GM21381 (cell line): ENCODE data around the gene UNC5C.

Experiments used
- ATAC-seq: cut with Tn5 transposase; IDR thresholded peaks from one replicate; pipeline ENCODE4 v1.9.1; 2021; ENCODE audit warnings: mild to moderate bottlenecking, moderate library complexity; ENCODE audit not compliant: unreplicated experiment

Gene UNC5C

DNA sequence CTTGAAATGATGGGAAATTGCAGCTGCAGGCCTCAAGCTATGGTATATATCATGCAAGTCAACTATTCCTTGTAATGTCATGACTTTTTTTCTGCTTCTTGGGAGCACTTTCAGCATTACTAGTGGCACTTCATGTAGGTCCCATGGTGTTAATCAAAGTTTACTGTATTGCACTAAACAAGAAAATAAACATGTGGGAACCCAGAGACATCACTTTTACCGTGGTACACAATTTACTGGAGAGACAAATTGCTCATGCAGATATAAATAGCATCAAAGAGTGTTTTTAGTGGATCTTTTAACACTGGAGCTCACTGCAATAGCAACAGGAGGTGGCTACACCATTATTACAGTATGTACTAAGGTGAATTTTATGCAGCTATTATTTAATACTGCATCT is 79.2 kb downstream of the UNC5C start:
- no peak for ATAC-seq

DNA sequence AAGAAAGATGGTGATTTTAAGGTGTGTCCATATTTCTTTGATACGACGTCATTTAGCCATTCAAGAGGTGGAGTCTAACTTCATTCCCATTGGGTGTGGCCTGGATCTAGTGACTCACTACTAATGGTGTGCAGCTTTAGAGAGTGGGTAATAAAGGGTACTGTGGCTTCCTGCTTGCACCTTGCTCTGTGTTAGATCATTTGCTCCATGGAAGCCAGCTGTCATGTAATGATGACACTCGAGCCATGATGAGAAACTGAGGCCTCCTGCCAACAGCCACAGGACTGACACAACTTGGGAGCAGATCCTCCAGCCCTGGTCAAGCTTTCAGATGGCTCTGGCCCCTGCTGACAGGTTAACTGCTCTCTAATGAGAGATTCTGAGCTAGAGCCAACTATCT is 82.0 kb downstream of the UNC5C start:
- no peak for ATAC-seq

DNA sequence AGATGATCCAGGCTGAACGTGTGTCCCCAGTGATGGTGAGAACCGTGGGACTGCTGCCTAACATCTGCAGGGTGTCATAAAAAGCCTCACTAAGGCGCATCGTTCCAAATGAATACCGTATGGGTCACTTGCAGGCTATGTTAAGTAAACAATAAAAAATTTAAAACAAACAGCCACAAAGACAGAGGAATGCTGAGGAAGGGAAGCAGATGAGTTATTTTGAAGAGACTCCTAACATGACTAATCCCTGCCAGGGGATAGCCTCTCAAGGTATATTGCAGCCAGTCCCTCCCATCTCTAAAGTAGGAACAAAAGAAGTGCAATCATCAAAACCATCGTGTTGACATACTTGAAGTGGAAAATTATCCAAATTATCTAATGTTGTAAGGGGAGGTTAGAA is 83.8 kb downstream of the UNC5C start:
- ATAC-seq = no peak

DNA sequence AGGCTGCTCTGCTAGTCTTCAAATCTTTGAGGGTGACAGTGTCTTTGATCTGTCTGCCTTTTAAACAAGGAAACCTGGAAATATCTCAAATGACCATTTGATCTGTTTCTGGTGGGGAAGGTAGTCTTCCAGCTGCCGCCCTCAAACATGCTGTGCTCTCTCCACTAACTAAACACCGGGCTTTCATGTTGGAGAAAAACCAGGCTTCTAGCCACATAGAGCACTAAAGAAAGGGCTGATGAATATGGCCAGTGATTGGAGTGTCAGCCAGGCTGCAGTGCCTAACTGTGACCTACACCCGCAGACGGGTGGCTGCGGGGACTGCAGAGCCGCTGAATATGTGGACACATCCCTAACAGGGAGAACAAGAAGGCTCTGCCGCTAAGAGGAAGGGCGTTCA is 85.9 kb downstream of the UNC5C start:
- ATAC-seq = no peak

DNA sequence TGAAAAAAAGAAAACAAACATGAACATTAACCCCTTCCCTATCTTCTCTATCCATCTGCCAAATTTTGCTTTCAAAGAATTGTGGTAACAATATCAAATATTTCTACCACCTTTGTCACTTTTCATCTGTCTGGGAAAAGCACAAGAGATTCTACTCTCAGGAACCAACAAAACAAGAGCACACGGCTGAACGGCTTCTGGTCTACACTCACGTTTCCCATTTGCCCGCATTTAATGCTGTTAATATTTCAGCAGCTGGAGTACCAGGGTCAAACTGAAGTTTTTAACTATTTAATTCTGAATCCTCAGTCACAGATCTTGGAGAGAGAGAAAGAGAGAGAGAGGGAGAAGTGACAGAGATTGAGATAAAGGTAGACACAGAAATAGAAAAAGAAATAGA is 91.4 kb downstream of the UNC5C start:
- ATAC-seq = no peak

DNA sequence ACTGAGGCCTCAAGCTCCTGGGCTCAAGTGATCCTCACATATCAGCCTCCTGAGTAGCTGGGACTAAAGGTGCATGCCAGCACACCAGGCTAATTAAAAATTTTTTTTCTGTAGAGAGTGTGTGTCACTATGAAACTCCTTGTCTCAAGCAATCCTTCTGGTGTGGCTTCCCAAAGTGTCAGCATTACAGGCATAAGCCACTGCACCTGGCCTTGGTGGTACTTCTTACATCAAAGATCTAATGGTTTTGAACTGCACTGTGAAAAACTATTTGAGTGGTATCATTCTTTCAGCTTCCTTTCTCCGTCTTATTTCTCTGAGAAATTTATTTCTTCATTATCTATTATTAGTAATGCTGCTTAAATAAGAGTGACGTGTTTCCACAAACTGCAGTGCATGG is 98.5 kb downstream of the UNC5C start:
- ATAC-seq = no peak

DNA sequence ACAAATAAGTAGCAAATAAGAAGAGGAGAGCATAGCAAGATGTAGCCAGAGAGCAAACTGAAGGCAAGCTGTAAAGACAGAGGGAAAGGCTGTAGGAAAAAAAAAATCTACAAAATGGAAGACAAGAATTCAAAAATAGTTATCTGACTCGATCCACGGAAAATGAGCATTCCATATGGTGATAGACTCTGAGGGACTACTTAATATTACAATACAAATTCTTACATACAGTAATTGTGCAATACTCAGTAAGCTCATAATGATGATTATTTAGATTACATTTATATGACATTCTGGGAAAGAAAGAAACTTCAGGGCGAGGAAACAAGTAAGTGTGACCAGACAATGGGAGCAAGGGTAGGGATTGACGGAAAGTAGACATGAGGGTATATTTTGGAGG is 102.6 kb downstream of the UNC5C start:
- no peak for ATAC-seq

DNA sequence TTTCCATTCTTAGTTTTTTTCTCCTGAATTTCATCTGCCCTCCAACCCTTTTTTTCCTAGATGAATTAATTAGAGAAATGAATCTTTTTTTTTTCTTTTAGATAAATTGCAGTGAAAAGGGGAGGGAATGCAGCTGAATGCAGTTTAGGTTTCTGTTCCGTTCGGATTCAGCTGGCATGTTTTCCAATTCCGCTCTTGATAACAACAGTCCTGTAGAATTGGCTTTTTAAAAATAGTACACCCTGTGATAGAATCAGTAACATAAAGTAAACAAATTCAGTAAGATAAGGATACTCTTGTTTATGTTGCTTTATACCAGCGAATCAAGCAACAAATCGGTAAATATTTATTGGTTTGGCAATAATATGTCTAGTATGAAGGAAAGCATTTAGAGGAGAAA is 103.5 kb downstream of the UNC5C start:
- no peak for ATAC-seq

DNA sequence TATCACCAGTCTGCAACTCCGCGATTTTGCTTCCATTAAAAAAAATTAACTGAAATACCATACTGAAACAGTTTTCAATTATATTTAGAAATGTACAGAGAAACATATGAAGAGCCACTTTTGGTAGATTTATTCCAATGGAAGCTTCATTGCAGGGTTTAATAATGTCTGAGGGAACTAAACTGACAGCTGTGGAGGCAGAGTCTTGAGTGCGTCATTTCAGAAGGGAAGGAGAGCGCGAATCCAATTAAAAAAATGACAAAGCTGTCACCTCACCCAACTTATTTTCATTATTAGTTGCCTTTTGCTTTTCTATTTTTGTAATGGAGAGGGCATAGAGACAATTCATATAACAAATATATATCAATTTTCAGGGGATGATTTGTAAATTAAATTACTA is 104.0 kb downstream of the UNC5C start:
- ATAC-seq = no peak

DNA sequence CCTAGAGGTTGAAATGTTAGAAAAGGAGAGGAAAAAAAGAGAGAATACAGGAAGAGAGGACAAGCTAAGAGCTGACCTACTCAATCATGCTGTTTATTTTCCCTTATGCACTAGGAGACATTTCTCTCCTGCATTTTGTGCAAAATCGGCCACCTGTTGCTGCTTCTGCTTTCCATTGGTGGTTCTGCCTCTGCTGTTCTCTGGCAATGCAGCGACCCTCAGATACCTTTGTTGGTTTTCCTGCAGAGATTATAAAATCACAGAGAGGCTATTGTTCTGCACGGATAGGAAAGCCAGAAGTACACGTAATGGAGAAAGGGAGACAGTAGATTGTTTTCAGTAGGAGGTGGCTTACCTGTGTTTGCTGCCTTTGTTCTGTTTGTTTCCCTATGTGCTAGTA is 108.9 kb downstream of the UNC5C start:
- ATAC-seq = no peak

DNA sequence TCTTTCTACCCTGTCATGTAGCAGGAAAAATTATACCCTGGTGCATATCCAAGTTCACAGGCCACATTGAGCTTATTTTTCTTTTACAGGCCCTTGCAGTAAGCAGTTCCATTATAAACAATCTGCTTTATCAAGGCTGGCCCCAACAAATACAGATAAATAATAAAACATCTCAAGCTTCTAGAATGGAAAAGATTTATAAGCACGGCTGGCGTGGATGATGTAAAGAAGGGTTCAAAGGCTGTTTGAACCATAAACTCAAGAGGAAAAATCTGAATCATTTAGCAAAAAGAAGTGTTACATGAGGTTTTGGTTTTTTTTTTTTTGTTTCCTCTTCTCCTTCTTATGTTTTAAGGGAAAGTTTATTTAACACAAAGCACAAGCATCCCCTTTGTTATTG is 109.7 kb downstream of the UNC5C start:
- no peak for ATAC-seq

DNA sequence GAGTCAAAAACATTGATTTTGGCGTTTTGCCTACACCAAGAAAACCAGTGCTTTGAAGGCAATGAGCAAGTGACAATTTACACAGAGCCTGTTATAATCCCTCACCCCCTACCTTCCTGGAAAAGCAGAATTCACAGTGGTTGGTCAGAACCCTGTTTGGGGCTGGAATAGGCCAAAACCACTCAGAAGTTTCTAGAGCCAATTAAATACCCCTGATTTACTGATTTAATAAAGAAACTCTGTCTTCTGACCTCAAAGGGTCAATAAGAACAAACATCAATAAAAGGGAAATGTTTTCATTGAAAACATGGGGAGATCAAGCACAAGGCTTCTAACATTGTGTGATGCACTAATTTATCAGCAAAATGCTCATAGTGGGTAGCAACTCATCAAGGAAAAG is 116.3 kb downstream of the UNC5C start:
- ATAC-seq = no peak

DNA sequence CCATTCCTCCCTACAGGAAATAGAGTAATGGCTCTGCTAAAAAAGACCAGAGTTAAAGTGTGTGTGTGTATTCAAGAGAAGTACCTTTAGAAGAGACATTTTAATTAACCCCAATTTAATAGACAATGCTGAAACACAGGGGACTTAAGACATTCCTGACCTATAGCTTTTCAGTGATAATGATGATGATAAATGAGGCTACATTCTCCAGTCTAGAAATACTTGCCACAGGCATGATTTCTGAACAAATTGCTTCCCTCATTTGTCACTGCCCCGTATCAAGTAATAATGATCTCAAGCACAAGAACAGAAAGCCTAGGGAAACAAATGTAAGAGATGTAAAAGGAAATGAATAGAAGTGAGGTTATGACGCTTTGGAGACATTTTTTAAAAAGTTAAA is 117.1 kb downstream of the UNC5C start:
- no peak for ATAC-seq

DNA sequence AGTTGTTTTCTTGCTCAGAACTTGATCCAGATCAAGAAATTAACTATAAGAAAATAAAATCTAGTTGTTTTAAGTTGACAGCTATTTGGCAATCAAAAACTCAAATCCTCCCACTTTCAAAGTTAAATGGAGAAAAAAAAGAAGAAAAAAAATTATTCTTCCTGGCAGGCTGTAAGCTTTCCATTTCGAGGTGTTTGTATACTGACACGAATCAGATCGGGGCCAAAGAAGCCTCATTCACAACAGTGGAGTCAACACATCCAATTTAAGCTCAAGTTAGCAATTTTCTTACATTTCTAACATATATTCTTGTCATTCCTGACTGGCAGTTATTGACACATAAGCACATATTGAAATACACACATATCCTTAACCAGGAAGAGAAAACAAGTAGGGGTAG is 119.4 kb downstream of the UNC5C start:
- no peak for ATAC-seq

DNA sequence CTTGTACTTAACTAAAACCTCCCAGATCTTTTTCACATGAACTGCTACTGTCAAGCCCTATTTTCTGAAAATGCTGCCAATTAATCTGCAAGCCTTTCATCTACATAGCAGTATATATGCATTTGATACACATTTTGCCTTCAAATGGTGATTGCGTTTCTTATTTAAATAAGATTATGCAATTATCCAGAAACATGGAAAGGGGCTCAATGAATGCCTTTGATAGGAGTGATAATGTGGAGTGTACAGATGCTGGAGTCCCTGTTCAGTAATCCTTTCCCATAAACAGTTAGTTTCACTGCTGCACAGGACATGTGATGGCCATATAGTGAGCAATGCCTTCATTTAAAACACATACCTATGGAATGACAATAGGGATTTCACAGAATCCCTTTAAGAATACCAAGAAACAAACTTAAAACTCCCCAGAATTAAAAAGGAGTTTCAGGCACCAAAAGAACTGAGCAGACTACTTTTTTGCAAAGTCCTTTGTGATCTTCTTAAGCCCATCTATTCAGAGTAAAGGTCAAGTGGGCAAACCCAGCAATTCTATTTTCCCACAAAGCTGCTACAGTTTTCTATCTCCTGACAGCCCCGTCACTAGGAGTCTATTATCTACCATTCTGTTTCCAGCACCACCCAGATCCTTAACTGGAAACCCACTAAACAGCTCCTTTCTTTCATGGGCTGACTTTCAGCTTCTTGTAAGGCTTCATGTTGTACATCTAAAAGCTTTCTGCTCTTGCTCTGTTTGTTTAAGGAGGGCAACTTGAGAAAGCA is 120.3 kb downstream of the UNC5C start:
- ATAC-seq = no peak

DNA sequence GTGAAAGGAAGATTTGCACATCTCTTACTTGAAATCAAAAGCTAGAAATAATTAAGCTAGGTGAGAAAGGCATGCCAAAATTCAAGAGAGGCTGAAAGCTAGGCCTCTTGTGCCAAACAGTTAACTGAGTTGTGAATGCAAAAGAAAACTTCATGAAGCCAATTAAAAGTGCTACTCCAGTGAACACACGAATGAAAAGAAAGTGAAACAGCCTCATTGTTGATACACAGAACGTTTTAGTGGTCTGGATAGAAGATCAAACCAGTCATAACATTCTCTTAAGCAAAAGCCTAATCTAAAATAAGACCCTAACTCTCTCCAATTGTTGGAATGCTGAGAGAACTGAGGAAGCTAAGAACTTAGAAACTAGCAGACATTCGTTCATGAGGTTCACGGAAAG is 122.3 kb downstream of the UNC5C start:
- ATAC-seq = no peak

DNA sequence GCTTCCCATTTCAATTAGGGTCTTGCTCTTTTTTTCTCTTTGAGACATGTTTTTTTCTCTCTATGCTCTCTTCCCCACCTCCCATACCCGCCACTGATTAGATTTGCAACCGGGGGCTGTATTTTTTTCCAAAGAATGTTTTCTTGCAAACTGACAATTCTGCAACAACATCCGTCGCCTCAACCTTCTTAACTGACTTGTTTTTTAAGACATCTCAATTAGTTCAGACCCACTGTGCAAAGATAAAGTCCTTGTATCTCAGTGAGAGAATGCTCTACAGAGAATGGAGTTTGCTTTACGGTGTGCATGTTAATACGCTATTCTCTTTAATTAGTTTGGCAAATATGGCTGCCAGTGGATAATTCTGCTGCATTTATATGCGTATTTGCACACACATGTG is 126.3 kb downstream of the UNC5C start:
- ATAC-seq = no peak

DNA sequence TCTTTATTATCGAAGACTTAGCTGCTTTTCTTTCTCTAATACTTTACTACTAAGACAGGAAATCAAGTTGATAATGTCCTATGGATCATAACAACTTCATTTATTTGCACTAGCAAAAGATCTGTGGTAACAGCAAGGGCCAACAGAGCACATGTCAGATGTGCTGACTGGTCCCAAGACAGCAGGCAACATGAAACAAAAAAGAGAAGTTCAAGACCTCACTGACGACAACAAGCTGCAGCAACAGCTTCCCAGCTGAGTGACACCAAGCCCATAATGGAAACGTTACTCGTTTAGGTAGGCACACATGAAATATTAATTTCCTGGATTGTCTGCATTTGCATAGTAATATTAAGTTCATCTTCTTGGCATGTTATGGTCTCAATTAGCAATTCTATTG is 126.9 kb downstream of the UNC5C start:
- ATAC-seq = no peak

DNA sequence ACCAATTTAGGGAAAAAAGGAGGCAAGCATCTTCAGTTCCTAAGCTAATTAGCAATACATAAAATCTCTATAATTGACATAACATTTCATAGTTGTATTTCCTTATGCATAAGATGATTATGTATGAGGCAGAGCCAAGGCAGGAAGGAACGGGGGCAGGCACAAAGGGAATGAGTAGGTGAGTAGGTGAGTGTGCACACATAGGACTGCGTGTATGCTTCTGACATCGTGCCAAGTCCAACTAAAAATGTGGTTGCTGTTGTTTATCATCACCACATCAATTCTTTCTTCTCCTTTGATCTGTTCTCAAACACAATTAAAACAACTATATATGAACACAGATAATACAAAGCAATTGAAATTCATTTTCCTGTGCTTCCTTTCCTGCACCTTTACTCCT is 131.2 kb downstream of the UNC5C start:
- ATAC-seq = no peak

DNA sequence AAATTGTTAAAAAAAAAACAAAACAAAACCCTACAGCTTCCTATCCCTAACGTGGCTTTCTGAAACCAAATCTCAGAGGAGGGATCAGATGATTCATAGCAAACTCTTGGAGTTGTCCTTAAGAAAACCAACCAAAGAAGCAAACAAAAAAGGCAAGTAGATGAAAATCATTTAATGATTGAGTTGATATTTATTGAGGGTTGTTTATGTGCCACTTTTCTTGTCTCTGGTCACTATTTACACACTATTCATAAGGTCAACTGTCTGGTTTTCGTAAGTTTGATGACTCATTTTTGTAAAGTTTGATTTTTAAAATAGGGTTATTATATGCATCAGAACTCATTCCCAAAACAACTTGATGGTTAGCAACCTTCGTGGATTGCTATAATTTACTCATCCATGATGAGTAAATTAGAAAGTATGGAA is 133.4 kb downstream of the UNC5C start:
- ATAC-seq = no peak

DNA sequence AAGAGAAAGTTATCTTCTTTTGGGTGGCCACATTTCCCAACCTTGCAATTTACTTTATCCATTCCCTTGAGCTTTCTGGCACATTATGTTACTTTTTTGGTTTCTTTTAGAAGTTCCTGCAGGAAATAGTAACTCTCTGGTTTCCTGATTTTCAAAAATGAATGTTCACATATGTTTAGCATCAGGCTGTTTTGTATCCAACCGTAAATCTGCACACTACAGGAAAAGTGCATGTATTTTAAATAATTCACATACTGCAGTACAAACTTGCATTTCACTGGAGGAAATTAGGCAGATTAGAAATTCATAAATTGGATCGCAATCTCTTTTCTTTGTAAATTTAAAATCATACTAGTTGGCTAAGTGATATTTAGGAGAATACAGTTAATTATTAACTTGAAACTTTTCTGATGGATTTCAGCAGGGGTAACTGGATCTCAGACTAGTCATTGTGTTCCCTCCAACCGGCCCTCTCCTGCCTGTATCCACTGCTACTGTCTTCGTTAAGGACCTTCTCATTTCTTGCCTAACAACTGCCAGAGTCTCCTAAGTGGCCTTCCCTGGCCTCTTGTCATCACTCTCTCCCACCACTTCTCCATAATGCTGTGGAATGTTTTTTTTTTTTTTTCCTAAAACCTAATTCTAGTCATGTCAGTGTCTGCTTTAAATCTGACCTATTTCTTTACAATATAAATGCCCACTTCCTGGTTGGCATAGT is 137.2 kb downstream of the UNC5C start:
- ATAC-seq = no peak

DNA sequence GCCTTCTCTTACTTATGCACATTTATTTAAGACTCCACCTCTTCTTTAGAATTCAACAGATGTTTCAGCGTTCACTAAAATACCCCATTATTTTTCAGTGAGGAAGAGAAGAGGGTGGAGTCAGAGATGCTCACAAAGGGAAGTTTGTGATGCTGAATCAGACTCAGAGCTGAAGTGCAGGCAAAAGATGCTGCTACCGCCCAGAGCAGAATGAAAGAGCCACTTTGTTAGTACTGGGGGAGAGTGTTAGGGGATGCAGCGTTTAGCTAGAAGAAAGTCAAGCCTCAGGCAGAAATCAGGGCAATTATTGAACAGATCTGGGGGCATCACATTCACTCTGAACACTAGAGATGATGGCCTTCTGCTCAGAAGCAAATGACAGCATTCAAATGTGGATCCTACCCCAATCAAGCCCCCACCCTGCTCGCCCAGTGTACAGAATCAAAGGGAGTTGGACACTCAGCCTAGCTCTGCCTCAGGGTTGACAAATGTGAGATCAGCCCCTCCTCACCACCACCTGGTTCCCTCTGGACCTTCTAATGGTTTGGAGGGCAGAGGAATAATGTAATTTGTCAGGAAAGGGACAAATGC is 138.3 kb downstream of the UNC5C start:
- no peak for ATAC-seq
